A549 (cell line): ENCODE data around the gene MED27.

Experiments
- CHD4 ChIP-seq: fragments of 200-600 bp; sonication (generic); IDR thresholded peaks from 2 replicates; pipeline ENCODE4 v1.6.1; 2016; ENCODE audit warnings: antibody characterized with exemption, mild to moderate bottlenecking, borderline replicate concordance
- EHMT2 ChIP-seq: fragments of 200-600 bp; sonication (generic); IDR thresholded peaks from 2 replicates; pipeline ENCODE4 v1.6.1; 2016; ENCODE audit warnings: antibody characterized with exemption, low read depth, mild to moderate bottlenecking, moderate library complexity
- EP300 ChIP-seq, 2 experiments: fragments of >200 bp; sonication (Bioruptor Twin); formaldehyde crosslinking; IDR thresholded peaks; 2 replicates in 1 of 2; 3 replicates in 1 of 2; pipeline ENCODE4 v1.6.1; 2016 to 2017
- FOXS1 ChIP-seq: fragments of 250-450 bp; sonication (Bioruptor Pico); IDR thresholded peaks from 2 replicates; pipeline ENCODE4 v1.5.0; 2020; ENCODE audit warnings: mild to moderate bottlenecking, moderate library complexity
- HEYL ChIP-seq: fragments of 250-450 bp; sonication (Bioruptor Pico); IDR thresholded peaks from 2 replicates; pipeline ENCODE4 v1.8.0; 2021; ENCODE audit warnings: mild to moderate bottlenecking, moderate library complexity
- KDM5A ChIP-seq: fragments of 200-600 bp; sonication (generic); IDR thresholded peaks from 2 replicates; pipeline ENCODE4 v1.6.1; 2016; ENCODE audit warnings: antibody characterized with exemption, mild to moderate bottlenecking
- NR3C1 ChIP-seq: fragments of >200 bp; sonication (Bioruptor Twin); formaldehyde crosslinking; IDR thresholded peaks from 3 replicates; pipeline ENCODE4 v1.6.1; 2017
- TF ChIP-seq, protein P1 (sequence below): fragments of 150-350 bp; IDR thresholded peaks from 2 replicates; pipeline ENCODE4 v1.6.1; 2014; ENCODE audit warnings: low read depth, mild to moderate bottlenecking, low read length
- TF ChIP-seq, protein P2 (sequence below): fragments of >200 bp; sonication (Bioruptor Twin); formaldehyde crosslinking; IDR thresholded peaks from 3 replicates; pipeline ENCODE4 v1.5.1; 2016
- TF ChIP-seq, protein P3 (sequence below): fragments of 200-600 bp; sonication (generic); IDR thresholded peaks from 2 replicates; pipeline ENCODE4 v1.6.1; 2016; ENCODE audit warnings: antibody characterized with exemption, mild to moderate bottlenecking, moderate library complexity
- TF ChIP-seq, protein P4 (sequence below): fragments of >200 bp; sonication (Bioruptor Twin); formaldehyde crosslinking; IDR thresholded peaks from 3 replicates; pipeline ENCODE4 v1.6.1; 2016

DNA sequence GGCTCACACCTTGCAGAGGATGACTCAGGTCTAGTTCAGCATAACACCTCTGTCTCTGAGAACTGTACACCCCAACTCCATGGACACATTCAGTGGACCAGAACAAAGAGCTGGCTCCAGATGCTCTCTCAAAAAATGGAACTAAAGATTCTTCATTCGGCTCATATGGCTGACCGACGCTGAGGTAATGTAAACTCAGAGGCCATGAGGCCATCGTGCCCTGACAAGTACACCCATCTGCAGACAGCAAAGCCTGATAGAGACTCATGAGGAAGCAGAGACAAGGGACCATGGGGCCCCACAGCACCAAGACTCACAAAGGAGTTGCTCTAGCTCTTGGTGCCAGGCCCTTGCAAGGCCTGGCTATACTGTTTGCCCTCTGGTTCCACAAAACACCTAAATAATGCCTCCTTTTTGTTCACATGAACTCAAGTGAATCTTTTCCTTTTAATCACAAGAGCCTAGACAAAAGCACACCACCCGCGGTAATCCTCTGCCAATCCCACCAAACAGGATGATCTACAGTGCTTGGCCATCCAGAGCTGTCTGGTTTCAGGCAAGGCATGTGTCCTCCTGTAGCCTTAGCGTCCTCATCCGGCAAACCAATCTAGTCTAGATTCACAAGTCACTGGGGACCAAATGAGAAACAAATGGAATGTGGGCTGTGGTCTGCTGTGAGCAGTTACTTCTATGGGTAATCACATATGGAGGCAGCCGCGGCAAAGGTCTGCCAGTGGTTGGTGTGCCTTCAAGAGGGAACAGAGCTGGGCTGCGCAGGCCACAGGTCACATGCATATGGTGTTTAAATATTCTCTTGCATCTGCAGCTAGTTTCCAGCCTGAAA, 22.7 kb downstream of the MED27 start:
- TF ChIP-seq, protein P1, sequence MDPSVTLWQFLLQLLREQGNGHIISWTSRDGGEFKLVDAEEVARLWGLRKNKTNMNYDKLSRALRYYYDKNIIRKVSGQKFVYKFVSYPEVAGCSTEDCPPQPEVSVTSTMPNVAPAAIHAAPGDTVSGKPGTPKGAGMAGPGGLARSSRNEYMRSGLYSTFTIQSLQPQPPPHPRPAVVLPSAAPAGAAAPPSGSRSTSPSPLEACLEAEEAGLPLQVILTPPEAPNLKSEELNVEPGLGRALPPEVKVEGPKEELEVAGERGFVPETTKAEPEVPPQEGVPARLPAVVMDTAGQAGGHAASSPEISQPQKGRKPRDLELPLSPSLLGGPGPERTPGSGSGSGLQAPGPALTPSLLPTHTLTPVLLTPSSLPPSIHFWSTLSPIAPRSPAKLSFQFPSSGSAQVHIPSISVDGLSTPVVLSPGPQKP, result no peak
- no peak for TF ChIP-seq EHMT2
- TF ChIP-seq, protein P2, sequence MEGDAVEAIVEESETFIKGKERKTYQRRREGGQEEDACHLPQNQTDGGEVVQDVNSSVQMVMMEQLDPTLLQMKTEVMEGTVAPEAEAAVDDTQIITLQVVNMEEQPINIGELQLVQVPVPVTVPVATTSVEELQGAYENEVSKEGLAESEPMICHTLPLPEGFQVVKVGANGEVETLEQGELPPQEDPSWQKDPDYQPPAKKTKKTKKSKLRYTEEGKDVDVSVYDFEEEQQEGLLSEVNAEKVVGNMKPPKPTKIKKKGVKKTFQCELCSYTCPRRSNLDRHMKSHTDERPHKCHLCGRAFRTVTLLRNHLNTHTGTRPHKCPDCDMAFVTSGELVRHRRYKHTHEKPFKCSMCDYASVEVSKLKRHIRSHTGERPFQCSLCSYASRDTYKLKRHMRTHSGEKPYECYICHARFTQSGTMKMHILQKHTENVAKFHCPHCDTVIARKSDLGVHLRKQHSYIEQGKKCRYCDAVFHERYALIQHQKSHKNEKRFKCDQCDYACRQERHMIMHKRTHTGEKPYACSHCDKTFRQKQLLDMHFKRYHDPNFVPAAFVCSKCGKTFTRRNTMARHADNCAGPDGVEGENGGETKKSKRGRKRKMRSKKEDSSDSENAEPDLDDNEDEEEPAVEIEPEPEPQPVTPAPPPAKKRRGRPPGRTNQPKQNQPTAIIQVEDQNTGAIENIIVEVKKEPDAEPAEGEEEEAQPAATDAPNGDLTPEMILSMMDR, result no peak
- no peak for TF ChIP-seq FOXS1
- TF ChIP-seq KDM5A, result no peak
- TF ChIP-seq, protein P3, sequence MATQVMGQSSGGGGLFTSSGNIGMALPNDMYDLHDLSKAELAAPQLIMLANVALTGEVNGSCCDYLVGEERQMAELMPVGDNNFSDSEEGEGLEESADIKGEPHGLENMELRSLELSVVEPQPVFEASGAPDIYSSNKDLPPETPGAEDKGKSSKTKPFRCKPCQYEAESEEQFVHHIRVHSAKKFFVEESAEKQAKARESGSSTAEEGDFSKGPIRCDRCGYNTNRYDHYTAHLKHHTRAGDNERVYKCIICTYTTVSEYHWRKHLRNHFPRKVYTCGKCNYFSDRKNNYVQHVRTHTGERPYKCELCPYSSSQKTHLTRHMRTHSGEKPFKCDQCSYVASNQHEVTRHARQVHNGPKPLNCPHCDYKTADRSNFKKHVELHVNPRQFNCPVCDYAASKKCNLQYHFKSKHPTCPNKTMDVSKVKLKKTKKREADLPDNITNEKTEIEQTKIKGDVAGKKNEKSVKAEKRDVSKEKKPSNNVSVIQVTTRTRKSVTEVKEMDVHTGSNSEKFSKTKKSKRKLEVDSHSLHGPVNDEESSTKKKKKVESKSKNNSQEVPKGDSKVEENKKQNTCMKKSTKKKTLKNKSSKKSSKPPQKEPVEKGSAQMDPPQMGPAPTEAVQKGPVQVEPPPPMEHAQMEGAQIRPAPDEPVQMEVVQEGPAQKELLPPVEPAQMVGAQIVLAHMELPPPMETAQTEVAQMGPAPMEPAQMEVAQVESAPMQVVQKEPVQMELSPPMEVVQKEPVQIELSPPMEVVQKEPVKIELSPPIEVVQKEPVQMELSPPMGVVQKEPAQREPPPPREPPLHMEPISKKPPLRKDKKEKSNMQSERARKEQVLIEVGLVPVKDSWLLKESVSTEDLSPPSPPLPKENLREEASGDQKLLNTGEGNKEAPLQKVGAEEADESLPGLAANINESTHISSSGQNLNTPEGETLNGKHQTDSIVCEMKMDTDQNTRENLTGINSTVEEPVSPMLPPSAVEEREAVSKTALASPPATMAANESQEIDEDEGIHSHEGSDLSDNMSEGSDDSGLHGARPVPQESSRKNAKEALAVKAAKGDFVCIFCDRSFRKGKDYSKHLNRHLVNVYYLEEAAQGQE, result no peak
- no peak for TF ChIP-seq NR3C1
- TF ChIP-seq EP300 (IDR thresholded peaks at IDR 0.05), result no peak
- no peak for TF ChIP-seq HEYL (CRISPR knock-in tag)
- TF ChIP-seq CHD4, result no peak
- TF ChIP-seq, protein P4, sequence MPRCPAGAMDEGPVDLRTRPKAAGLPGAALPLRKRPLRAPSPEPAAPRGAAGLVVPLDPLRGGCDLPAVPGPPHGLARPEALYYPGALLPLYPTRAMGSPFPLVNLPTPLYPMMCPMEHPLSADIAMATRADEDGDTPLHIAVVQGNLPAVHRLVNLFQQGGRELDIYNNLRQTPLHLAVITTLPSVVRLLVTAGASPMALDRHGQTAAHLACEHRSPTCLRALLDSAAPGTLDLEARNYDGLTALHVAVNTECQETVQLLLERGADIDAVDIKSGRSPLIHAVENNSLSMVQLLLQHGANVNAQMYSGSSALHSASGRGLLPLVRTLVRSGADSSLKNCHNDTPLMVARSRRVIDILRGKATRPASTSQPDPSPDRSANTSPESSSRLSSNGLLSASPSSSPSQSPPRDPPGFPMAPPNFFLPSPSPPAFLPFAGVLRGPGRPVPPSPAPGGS, result no peak
